Mesendoderm (in vitro differentiated cells): ENCODE data around the gene MAD2L2.
"Not testable (repeated sequence)": the region's sequence is repeated elsewhere in the genome, so short reads cannot be mapped to it uniquely, and the experiment has no call there.

Source experiments
- DNase-seq: peaks from one replicate; pipeline ENCODE4 v3.0.0; 2013
- H2AK5ac ChIP-seq: 2 replicates; pipeline ENCODE4 v1.6.1; 2013; ENCODE audit warnings: low read length, inconsistent platforms
- H2BK120ac ChIP-seq: 2 replicates; pipeline ENCODE4 v1.6.1; 2013; ENCODE audit warnings: low read depth, mild to moderate bottlenecking, low read length, moderate library complexity, mixed read lengths
- H2BK15ac ChIP-seq: replicated peaks from 2 replicates; pipeline ENCODE4 v1.6.1; 2013; ENCODE audit warnings: low read depth, mild to moderate bottlenecking, moderate library complexity
- H2BK5ac ChIP-seq: 2 replicates; pipeline ENCODE4 v1.6.1; 2013; ENCODE audit warnings: low read length, inconsistent platforms
- H3K18ac ChIP-seq: 2 replicates; pipeline ENCODE4 v1.6.1; 2013; ENCODE audit warnings: mild to moderate bottlenecking, low read length, mixed read lengths
- H3K23ac ChIP-seq: one replicate; pipeline ENCODE4 v1.6.1; 2013; ENCODE audit warnings: low read length
- H3K27ac ChIP-seq: 2 replicates; pipeline ENCODE4 v1.5.1; 2013; ENCODE audit warnings: low read depth, mild to moderate bottlenecking, inconsistent platforms, low read length, moderate library complexity
- H3K27me3 ChIP-seq: 2 replicates; pipeline ENCODE4 v1.6.1; 2013; ENCODE audit warnings: low read length, control low read depth, mild to moderate bottlenecking, inconsistent platforms; ENCODE audit not compliant: insufficient read depth, poor library complexity
- H3K36me3 ChIP-seq: 2 replicates; pipeline ENCODE4 v1.6.1; 2013; ENCODE audit warnings: low read length, inconsistent platforms; ENCODE audit not compliant: control insufficient read depth, insufficient read depth
- H3K4ac ChIP-seq: one replicate; pipeline ENCODE4 v1.6.1; 2013; ENCODE audit warnings: low read depth, mild to moderate bottlenecking, low read length, moderate library complexity
- H3K4me1 ChIP-seq: 2 replicates; pipeline ENCODE4 v1.6.1; 2013; ENCODE audit warnings: low read depth, low read length, inconsistent platforms; ENCODE audit not compliant: control insufficient read depth
- H3K4me2 ChIP-seq: 2 replicates; pipeline ENCODE4 v1.6.1; 2013; ENCODE audit warnings: low read length
- H3K4me3 ChIP-seq: 2 replicates; pipeline ENCODE4 v1.5.1; 2013; ENCODE audit warnings: mild to moderate bottlenecking, low read length
- H3K56ac ChIP-seq: one replicate; pipeline ENCODE4 v1.6.1; 2013; ENCODE audit warnings: low read length
- H3K79me1 ChIP-seq: 2 replicates; pipeline ENCODE4 v1.6.1; 2013; ENCODE audit warnings: low read length, inconsistent platforms
- H3K79me2 ChIP-seq: 2 replicates; pipeline ENCODE4 v1.6.1; 2013; ENCODE audit warnings: mild to moderate bottlenecking, low read length; ENCODE audit not compliant: control insufficient read depth, insufficient read depth
- H3K9ac ChIP-seq: 2 replicates; pipeline ENCODE4 v1.6.1; 2013; ENCODE audit warnings: low read length, inconsistent platforms
- H4K5ac ChIP-seq: one replicate; pipeline ENCODE4 v1.6.1; 2013; ENCODE audit warnings: low read length
- H4K8ac ChIP-seq: one replicate; pipeline ENCODE4 v1.6.1; 2013; ENCODE audit warnings: low read depth, mild to moderate bottlenecking, control low read depth, low read length, moderate library complexity
- WGBS: extraction: QIAGEN DNeasy Blood & Tissue Kit; methylation state at CpG from one replicate; pipeline ENCODE4 v1.1.7; 2013; ENCODE audit warnings: low lambda C conversion rate, missing lambda C conversion rate; ENCODE audit not compliant: insufficient coverage; ENCODE audit errors: extremely low coverage; 5-methylcytosine and 5-hydroxymethylcytosine counted together

MAD2L2 gene

DNA sequence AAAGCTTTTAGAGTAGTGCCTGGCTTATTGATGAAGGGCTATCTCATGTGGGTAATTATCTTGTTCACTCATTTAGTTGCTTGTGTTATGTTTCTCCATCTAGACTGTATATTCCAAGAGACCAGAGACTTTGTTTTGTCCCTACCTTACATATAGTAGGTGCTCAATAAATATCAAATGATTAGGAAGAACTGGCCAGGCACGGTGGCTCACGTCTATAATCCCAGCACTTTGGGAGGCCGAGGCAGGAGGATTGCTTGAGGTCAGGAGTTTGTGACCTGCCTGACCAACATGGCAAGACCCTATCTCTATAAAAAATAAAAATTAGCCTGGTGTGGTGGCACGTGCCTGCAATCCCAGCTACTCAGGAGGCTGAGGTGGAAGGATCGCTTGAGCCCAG lies 35.7 kb downstream of the MAD2L2 start:
- Histone ChIP-seq H3K27ac (no peak overlapping the region), H3K4me3 (no peak overlapping the region), H4K8ac (no peak overlapping the region), H3K9ac (no peak overlapping the region), H3K4ac (no peak overlapping the region), H3K23ac (no peak overlapping the region), H3K36me3 (no peaks in the 10 kb centered on the region), H3K4me1 (no peaks in the 10 kb centered on the region), H3K79me1 (no peaks in the 10 kb centered on the region), H2BK5ac (no peak overlapping the region), H3K27me3 (no peaks in the 10 kb centered on the region), H2AK5ac (no peak overlapping the region), H2BK15ac (no peak overlapping the region), H3K56ac (no peak overlapping the region), H3K18ac (no peak overlapping the region), H3K4me2 (no peak overlapping the region), H4K5ac (no peak overlapping the region), H2BK120ac (no peak overlapping the region), H3K79me2 (no peaks in the 10 kb centered on the region)
- no peak for DNase-seq
- WGBS, result no CpG with 5 or more reads among the region's 5 CpGs

DNA sequence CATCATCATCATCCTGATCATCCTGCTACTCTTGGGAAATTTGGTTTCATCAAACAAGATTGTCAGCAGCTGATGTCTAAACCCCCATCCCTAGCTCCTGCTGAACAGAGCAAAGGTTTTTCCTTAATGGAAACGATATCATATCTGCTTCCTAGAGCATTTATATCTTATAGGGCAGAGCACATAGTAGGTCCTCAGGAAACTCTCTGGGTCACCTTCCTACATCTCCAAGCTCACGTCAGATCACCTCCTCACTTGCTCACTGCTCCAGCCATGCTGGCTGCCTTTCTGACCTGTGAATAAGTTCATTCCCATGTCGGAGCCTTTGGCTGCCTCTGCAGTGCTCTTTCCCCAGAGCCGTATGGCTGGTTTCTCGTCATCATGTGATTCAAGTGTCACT lies 37.2 kb downstream of the MAD2L2 start:
- H4K8ac ChIP-seq, result no peak overlapping the region
- no peaks in the 10 kb centered on the region for H3K27me3 ChIP-seq
- H3K4me2 ChIP-seq, result no peak overlapping the region
- no peak overlapping the region for H3K4ac ChIP-seq
- no peak overlapping the region for H3K9ac ChIP-seq
- H2AK5ac ChIP-seq, result no peak overlapping the region
- no peak overlapping the region for H2BK15ac ChIP-seq
- H3K56ac ChIP-seq, result no peak overlapping the region
- H3K4me3 ChIP-seq, result no peak overlapping the region
- DNase-seq, result no peak
- no peak overlapping the region for H2BK120ac ChIP-seq
- no CpG with 5 or more reads among the region's 5 CpGs for WGBS
- no peak overlapping the region for H4K5ac ChIP-seq
- no peak overlapping the region for H3K23ac ChIP-seq
- H2BK5ac ChIP-seq, result no peak overlapping the region
- H3K36me3 ChIP-seq, result no peaks in the 10 kb centered on the region
- no peaks in the 10 kb centered on the region for H3K79me1 ChIP-seq
- no peak overlapping the region for H3K27ac ChIP-seq
- no peak overlapping the region for H3K18ac ChIP-seq
- no peaks in the 10 kb centered on the region for H3K79me2 ChIP-seq
- no peaks in the 10 kb centered on the region for H3K4me1 ChIP-seq

DNA sequence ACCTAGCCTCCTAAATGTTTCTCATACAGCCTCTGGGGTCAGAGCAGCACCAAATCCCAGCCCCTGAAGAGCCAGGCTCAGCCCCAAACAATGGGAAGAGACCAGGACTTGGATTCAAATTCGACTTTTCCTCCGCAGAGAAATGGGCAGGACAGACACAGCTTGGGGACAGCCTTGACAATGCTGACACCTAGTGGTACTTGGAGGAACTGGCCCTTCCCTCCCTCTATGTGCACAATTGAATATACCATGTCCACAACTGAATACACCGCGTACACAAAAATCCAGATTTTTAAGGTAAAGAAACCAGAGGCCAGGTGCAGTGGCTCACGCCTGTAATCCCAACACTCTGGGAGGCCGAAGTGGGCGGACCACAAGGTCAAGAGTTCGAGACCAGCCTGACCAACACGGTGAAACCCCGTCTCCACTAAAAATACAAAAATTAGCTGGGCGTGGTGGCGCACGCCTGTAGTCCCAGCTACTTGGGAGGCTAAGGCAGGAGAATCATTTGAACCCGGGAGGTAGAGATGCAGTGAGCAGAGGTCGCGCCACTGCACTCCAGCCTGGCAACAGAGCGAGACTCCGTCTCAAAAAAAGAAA lies 38.4 kb downstream of the MAD2L2 start:
- peak; percentile 57 for DNase-seq

DNA sequence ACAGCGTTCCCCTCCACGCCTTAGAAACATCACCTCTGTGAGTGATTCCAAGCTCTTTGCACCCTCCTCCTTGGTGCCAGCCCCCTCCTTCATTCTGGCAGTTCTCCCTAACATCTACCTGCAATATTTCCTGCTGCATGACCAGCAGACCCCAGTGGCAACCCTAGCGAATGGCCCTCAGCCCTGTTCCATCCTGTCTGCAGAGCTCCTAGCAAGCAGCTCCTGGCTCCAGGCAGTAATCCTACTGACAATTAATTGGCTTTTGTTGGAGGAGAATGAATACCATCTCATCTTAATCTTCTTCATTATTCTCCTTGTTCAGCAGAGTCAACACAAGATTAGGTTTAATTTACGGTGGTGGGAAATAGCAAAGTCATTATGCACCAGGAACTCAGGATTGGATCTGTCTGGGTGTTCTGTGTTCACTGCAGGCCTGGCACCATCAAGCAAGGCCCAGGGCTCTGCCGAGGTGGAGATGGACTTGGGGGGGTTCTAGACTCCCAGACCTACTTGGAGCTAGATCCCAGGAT lies 39.1 kb downstream of the MAD2L2 start:
- Histone ChIP-seq H3K9ac (no peak overlapping the region), H3K79me1 (no peaks in the 10 kb centered on the region), H4K5ac (no peak overlapping the region), H3K56ac (no peak overlapping the region), H3K18ac (no peak overlapping the region), H3K4me3 (no peak overlapping the region), H4K8ac (no peak overlapping the region), H3K27me3 (no peaks in the 10 kb centered on the region), H3K79me2 (no peaks in the 10 kb centered on the region), H3K36me3 (no peaks in the 10 kb centered on the region), H3K4me2 (no peak overlapping the region), H3K4me1 (no peaks in the 10 kb centered on the region), H3K4ac (no peak overlapping the region), H3K27ac (no peak overlapping the region), H2BK15ac (no peak overlapping the region), H2AK5ac (no peak overlapping the region), H2BK5ac (no peak overlapping the region), H2BK120ac (no peak overlapping the region), H3K23ac (no peak overlapping the region)
- no CpG with 5 or more reads among the region's 5 CpGs for WGBS
- no peak for DNase-seq

More for the DNA sequence above, 38.4 kb downstream of the MAD2L2 start:
- not testable (repeated sequence) for H3K27ac ChIP-seq, H3K4me2 ChIP-seq, H3K4me1 ChIP-seq, H3K27me3 ChIP-seq, H4K5ac ChIP-seq, H3K4me3 ChIP-seq, H3K79me1 ChIP-seq, H3K18ac ChIP-seq, H2AK5ac ChIP-seq, H3K56ac ChIP-seq, H3K9ac ChIP-seq, H3K4ac ChIP-seq, H3K23ac ChIP-seq, H2BK5ac ChIP-seq, H3K36me3 ChIP-seq, H4K8ac ChIP-seq, H2BK120ac ChIP-seq, H2BK15ac ChIP-seq, H3K79me2 ChIP-seq
- no CpG with 5 or more reads among the region's 18 CpGs for WGBS

DNA sequence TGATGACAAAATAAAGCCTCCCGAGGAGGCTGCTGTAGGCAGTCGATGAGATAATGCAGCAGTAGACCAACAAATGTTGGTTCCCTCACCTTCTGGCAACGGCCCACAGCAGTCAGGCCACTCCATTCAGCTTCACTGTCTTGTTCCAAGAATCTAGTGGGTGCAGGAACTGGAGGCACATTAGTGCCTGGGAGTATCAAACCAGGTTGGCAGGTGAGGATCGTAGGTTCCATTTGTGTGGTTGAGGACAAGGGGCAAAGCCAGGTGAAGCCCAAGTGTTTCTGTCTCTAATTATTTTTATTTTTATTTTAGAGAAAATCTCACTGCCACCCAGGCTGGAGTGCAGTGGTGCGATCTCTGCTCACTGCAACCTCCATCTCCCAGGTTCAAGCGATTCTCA lies 40.0 kb downstream of the MAD2L2 start:
- no peak overlapping the region for H3K23ac ChIP-seq
- no peak overlapping the region for H2BK5ac ChIP-seq
- H3K27me3 ChIP-seq, result no peaks in the 10 kb centered on the region
- H4K5ac ChIP-seq, result no peak overlapping the region
- H2BK15ac ChIP-seq, result no peak overlapping the region
- H3K4ac ChIP-seq, result no peak overlapping the region
- H3K18ac ChIP-seq, result no peak overlapping the region
- H3K9ac ChIP-seq, result no peak overlapping the region
- no peak overlapping the region for H3K27ac ChIP-seq
- no peak overlapping the region for H3K56ac ChIP-seq
- H4K8ac ChIP-seq, result no peak overlapping the region
- no peak overlapping the region for H3K4me2 ChIP-seq
- no peak overlapping the region for H2AK5ac ChIP-seq
- no CpG with 5 or more reads among the region's 6 CpGs for WGBS
- DNase-seq, result no peak
- no peaks in the 10 kb centered on the region for H3K4me1 ChIP-seq
- H3K79me1 ChIP-seq, result no peaks in the 10 kb centered on the region
- H2BK120ac ChIP-seq, result no peak overlapping the region
- H3K4me3 ChIP-seq, result no peak overlapping the region
- H3K79me2 ChIP-seq, result no peaks in the 10 kb centered on the region
- no peaks in the 10 kb centered on the region for H3K36me3 ChIP-seq

DNA sequence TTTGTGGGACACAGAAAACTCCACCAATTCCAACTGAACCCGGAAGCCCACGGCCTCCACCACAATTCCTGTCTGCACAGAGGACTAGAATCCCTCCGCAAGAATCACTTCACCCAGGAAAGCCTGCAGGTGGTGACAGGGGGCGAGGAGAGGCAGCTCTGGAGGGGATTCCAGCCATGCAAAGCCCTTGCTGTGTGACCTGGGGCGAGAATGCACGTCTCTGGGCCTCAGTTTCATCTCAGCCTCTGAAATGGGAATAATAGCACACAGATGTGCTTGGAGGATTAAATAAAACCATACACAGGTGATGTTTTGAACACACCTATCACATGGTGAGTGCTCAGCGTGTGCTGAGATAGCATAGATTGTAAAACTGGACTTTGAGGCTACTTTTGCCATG lies 40.8 kb downstream of the MAD2L2 start:
- H3K4me1 ChIP-seq, result no peaks in the 10 kb centered on the region
- DNase-seq, result no peak
- no peak overlapping the region for H2BK120ac ChIP-seq
- H4K8ac ChIP-seq, result no peak overlapping the region
- H3K36me3 ChIP-seq, result no peaks in the 10 kb centered on the region
- no peak overlapping the region for H4K5ac ChIP-seq
- H3K27ac ChIP-seq, result no peak overlapping the region
- no peak overlapping the region for H2BK5ac ChIP-seq
- WGBS, result no CpG with 5 or more reads among the region's 7 CpGs
- H3K4me2 ChIP-seq, result no peak overlapping the region
- no peak overlapping the region for H3K9ac ChIP-seq
- no peaks in the 10 kb centered on the region for H3K27me3 ChIP-seq
- H3K56ac ChIP-seq, result no peak overlapping the region
- H3K79me2 ChIP-seq, result no peaks in the 10 kb centered on the region
- no peak overlapping the region for H3K4me3 ChIP-seq
- no peaks in the 10 kb centered on the region for H3K79me1 ChIP-seq
- H3K4ac ChIP-seq, result no peak overlapping the region
- H3K23ac ChIP-seq, result no peak overlapping the region
- H2AK5ac ChIP-seq, result no peak overlapping the region
- no peak overlapping the region for H2BK15ac ChIP-seq
- no peak overlapping the region for H3K18ac ChIP-seq
